NCI-H1694 (cell line): Measurements from ENCODE around the gene DLG4.
"Not testable (repeated sequence)": the region's sequence is repeated elsewhere in the genome, so short reads cannot be mapped to it uniquely, and the experiment has no call there.

ENCODE experiments used
- DNase-seq: peaks from one replicate; lab custom pipeline; 2025; lab: John Stamatoyannopoulos, UW

The DLG4 gene

DNA sequence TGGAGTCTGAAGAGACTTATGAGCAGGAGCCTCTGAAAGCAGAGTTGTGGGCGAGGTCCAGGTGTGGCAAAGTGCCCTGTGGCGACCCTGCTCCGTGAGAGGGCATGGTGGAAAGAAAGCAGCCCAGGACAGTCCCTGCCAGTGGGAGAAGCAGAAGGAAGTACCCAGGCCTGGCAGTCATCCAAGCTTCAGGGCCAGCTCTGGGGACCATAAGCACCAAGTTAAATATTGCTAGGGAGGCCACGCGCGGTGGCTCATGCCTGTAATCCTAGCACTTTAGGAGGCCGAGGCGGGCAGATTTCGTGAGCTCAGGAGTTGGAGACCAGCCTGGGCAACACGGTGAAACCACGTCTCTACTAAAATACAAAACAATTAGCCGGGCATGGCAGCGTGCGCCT is 35.5 kb downstream of the DLG4 start:
- no peak for DNase-seq

DNA sequence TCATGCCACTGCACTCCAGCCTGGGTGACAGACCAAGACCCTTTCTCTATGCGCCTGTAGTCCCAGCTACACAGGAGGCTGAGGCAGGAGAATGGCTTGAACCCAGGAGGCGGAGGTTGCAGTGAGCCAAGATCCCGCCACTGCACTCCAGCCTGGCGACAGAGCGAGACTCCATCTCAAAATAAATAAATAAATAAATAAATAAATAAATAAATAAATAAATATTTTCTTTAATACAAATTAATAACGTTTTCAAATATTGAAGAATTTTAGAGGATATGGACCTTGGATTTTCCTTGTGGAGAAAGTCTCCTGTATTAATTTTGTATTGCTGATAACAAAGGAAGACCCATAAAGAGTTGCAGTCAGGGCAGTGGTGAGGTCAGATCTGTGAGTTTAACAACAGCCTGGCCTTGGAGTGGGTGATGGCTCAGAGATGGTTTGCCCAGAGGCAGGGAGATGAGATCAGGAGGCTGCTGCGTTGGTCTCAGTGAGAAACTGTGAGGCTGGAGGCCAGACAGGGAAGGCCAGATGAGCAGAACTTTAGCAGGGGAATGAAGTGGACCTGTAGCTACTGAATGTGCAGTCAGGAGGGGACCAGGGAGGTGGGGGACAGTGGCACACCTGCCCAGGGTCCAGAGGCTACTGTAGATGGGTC is 36.1 kb downstream of the DLG4 start:
- DNase-seq = no peak

DNA sequence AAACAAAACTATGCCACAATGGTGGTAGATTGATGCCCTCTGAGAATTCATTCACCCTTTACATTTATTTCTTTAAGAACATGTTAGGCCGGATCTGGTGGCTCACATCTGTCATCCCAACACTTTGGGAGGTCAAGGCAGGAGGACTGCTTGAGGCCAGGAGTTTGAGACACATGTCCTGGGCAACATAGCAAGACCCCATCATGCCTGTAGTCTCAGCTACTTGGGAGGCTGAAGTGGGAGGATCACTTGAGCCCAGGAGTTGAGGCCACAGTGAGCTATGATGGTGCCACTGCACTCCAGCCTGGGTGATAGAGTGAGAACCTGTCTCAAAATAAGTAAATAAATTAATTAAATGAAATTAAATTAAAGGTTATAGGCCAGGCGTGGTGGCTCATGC is 37.5 kb downstream of the DLG4 start:
- not testable (repeated sequence) for DNase-seq

DNA sequence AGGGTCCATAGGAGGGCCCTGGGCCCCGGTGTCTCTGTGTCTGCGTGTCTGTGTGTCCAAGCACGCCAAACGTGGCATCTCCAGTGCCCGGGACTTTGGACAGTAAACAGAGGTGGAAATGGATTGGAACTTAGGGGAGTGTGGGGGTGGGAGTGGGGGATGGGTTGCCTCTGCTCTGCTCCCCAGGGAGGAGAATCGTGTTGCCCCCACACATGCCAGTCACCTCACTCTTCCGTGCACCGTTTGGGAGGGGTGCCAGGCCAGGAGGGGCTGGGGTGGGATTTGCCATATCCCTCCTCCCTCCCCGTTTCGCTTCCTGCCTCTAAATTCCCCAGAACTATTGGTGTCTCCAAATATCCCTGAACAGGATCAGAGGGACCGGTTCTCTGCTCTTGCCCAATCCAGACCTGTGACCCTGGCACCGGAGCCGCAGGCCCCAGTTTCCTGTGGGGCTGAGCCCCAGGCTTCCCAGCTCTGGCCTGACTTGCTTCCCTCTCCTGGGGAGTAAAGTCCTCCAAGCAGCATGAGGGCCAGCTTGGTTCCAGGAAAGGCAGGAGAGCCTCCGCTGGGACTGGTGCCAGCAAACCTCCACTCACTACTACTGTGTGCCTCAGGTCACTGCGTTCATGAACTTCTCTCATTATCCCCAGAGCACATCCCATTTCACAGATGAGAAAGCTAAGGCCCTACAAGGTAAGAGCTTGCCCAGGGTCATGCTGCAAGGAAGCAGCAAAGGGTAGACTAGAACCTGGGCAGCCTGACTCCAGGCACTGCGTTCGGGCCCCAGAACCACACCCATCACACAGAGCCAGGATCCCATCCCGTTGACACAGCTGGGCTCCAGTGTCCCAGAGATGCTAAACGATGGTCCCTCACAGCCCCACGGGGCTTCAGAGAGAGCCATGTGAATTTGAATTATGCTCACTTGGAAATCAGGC is 40.0 kb downstream of the DLG4 start, which contains the start of gene ASGR1:
ASGR1 (minus strand) TSS at position 54 of the 938 bp plus-strand sequence. CDS start 807 bp downstream, outside the sequence.
- DNase-seq = no peak

DNA sequence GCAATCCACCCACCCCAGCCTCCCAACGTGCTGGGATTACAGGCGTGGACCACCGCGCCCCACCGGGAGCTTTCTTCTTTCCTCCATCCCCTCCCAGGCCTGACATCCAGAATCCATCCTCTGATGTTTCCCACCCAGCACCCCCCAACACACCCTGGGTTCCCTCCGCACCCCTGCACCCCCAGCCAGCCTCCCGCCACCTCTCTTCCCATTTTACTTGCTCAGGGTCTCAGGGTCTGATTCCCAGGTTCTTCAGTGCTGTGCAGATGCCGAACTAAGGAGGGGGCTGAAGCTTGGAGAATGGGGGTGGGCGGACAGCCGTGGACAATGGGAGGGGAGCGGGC is 40.7 kb downstream of the DLG4 start:
- no peak for DNase-seq

DNA sequence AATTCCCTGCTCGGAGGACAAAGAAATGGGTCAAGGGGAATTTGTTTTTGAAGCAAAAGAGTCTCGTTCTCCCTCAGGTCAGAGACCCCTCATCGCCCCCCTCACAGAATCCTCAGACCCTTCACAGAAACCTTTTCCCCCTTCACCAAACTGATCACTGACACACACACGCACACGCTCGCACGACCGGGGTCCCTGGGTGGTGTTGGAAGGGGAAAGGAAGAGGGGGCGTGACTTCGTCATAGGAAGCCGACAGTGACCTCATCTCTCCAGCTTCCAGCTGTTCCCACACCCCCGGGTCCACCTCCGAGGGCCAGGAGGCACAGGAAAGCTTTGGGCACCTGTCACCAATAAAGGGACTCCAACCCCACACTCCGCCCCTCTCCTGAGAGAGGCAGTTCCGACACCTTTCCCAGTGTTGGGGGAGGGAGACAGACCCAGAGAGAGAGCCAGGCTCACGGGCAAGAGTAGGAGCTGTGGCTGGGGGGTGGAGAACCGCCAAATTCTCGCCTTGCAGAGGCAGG is 41.6 kb downstream of the DLG4 start:
- DNase-seq = no peak

DNA sequence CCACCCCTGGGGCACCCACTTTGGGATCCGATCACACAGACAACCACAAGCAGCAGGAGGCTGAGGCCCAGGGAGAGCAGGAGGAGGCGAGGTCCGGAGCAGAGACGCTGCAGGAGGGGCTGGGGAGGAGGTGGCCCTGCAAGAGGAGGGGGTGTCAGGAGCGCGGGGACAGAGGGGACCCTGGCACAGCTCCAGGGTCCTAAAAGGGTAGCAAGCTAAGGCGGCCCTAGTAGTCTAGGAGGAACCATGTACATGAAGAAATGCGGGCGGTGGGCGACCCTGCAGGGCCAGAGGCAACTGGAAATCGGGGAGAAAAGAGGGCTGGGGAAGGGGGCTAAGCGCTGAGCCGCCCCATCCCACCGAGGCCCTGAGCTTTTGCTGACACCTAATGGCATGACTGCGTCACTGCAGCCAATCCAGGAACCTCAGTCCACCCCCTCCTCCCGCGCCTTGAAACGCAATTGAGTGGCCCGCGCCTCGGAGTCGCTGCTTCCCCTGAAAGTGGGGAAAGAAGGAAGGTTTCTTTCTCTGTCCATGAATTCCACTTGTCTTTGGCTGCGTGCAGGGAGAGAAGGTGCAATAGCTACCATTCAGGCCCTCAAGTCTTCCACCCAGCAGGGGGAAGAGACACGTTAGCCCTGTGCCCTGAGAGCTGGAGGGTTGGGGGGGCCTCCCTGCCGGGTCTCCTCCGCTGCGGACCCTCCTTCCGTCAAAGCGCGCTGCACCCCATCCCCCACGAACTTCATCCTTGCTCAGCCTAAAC is 42.3 kb downstream of the DLG4 start:
- peak; percentile 64 for DNase-seq

DNA sequence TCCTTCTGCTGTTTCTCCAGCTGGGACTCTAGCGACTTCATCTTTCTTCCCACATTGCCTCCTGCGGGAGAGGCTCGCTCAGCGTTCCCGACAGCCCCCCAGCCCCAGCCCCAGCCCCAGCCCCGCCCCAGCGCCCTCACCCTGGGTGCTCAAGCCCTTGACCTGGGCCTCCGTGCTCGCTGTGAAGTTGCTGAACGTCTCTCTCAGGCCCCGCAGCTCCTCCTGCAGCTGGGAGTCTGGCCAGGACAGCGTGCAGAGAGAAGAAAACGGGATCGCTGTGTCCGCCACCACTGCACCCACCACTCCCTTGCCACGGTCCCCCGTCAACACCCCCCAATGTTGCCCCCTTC is 42.8 kb downstream of the DLG4 start:
- no peak for DNase-seq

DNA sequence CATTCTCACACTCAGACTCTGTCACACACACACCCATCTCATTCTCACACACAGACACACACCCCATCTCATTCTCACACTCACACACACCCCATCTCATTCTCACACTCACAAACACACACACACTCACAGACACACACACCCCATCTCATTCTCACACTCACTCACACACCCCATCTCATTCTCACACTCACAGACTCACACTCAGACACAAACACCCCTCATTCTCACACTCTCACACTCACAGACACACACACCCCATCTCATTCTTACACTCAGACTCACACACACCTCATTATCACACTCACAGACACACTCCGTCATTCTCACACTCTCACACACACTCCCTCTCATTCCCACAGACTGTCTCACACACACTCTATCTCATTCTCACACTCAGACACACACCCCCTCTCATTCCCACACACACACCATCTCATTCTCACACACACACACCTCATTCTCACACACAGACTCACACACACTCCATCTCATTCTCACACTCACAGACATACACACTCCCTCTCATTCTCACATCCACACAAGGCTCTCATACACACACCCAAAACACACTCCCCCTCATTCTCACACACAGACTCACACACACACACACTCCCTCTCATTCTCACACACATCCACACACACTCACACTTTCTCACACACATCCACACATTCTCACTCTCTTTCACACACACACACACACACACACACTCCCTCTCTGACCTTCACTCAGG is 43.4 kb downstream of the DLG4 start:
- no peak for DNase-seq

DNA sequence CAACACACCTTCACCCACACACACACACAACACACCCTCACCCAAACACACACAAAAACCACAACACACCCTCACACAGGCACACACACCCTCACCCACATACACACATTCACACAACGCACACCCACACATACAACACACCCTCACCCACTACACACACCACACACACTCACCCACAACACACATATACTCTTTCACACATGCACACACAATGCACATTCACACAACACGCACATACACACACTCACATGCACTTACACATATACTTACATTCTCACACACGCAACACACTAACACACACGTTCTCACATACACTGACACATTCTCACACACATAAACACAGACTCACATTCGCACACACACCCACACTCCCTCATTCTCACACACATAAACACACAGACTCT is 44.3 kb downstream of the DLG4 start:
- no peak for DNase-seq

DNA sequence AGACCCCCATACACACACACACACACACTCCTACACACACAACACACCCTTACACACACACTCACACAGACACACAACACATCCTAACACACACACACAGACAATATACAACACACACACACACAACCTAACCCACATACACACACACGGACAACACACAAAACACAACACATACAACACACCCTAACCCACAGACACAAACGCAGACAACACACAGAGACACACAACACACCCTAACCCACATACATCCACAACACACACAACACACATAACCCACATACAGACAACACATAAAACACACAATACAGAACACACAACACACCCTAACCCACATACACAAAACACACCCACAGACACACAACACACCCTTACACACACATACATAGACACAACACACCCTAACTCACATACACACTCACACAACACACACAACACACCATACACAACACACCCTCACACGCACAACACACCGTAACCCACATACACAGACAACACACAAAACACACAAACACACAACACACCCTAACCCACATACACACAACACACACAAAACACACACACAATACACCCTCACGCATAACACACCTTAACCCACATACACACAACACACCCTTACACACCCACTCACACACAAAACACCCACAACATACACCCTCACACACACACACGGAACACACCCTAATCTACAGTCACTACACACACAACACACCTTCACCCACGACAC is 44.9 kb downstream of the DLG4 start:
- DNase-seq = no peak

DNA sequence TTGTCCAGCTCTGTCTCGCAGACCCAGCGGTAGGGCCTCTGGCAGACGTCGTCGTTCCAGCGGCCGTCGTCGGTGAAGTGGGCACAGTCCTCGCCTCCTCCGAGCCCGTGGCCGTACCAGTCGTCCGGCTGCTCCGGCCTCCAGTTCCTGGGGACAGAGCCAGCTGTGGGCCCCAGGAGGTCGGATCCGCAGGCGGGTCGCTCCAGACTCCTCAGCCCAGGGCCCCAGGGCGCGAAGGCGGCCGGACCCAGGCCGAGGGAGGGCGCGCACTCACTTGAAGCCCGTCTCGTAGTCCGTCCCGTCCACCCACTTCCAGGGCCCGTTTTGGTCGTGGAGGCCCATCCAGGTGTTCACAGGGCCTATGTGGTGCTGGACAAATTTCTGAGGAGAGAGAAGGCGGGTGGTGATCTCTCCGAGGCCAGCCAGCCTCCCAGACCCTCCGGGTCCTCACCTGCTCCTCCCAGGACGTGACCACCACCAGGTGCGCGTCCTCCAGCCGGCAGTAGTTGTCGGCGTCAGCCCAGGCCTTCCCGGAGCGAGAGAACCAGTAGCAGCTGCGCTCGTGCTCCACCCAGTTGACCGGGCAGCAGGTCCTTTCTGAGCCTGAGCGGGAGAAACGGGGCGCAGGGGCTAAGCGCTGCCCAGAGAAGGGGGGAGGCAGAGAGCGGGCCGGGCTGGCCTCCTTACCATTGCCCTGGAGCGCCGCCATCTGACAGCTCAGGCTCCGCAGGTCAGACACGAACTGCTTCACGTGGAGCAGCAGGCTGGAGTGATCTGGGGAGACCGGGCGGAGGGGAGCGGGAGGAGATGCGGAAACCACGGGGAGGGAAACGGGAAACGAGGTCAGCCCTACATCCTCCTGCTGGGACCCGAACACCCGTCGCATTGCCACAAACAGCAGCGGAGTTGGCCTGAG is 45.7 kb downstream of the DLG4 start:
- no peak for DNase-seq

DNA sequence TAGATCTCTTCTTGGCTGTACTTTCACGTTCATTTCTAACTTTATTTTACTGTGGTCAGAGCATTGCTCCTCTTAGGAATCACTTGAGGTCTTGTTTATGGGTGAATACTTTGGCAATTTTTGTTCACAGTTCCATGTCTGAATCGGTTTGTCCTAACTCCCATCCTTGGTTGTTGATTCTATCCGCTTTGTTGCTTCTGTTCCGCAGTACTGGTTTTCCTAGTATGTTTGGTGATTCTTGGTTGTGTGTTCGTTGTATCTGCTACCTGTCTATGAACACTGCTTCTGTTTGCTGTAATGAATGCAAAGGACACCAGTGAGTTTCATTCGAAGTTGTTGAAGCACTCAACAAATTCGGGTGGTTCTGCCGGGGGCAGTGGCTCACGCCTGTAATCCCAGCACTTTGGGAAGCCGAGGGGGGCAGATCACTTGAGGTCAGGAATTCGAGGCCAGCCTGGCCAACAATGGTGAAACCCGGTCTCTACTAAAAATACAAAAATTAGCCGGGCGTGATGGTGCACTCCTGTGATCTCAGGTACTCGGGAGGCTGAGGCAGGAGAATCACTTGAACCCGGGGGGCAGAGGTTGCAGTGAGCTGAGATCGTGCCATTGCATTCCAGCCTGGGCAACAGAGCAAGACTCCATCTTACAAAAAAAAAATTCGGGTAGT is 47.0 kb downstream of the DLG4 start:
- not testable (repeated sequence) for DNase-seq

DNA sequence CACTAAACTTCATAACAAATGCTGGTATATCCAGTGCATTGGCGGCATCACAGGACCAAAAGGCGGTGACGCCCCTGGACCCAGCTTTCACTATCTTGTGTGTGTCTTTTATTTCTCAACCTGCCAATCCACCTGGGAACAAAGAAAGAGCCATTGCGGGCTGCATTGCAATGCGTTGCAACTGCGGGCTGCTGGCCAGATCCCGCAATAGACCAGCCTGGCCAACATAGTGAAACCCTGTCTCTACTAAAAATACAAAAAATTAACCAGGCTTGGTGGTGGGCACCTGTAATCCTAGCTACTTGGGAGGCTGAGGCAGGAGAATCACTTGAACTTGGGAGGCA is 50.1 kb downstream of the DLG4 start:
- not testable (repeated sequence) for DNase-seq

DNA sequence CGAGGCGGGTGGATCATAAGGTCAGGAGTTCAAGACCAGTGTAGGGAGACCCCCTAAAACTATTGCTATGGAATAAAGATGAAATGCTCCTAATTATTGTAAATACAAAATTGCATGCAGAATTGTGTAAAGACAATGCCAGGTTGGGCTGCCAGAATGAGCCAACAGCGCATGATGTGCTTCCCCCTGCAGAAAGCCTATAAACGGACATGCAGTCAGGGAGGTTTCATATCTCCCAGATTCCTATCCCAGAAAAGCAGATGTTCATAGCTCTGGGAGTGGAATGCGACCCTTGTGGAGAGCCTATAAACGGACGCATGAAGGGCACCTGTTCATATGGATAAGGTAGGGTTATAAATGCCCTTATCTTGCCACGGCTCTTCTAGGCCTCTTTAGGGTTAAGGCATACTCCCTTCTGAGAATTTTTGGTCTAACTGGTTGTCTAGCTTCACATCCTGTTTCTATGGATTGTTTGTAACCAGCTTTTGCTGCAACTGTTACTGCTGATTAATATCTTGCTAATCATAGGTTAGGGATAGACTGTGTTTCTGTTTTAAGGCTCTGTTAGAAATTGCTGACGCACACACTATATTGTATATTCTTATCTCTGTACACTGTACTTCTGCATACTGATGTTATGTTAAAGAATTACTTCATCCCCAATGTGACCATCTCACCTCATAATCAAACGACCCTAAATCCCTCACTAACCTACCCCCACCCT is 50.6 kb downstream of the DLG4 start:
- DNase-seq = not testable (repeated sequence)

DNA sequence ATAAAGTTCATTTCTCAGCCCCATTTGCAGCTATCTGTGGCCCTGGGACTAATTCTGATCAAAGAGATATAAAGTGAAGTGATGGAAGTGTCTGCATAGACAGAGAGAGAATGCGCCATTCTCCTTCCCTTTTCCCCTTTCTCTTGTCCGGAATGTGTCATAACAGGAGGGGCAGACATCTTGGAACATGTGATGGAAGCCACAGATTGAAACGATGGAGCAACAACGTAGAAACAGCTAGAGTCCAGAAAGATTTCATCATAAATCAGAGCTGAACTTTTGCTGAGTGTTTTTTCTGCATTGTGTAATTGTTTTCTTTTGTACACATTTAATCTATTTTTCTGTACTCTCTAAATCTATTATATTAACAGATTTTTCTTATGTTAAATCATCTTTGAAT is 51.8 kb downstream of the DLG4 start:
- DNase-seq = no peak

DNA sequence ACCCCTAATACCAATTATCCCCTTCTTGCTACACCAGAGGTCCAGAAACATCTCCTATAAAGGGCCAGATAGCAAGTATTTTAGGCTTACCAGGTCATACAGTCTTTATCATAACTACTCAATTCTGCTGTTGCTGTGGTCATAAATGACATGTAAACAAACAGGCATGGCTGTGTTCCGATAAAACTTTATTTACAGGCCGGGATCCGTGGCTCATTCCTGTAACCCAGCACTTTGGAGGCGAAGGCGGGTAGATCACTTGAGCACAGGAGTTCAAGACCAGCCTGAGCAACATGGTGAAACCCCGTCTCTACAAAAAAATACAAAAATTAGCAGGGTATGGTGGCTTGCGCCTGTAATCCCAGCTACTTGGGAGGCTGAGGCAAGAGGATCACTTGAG is 52.8 kb downstream of the DLG4 start:
- no peak for DNase-seq

DNA sequence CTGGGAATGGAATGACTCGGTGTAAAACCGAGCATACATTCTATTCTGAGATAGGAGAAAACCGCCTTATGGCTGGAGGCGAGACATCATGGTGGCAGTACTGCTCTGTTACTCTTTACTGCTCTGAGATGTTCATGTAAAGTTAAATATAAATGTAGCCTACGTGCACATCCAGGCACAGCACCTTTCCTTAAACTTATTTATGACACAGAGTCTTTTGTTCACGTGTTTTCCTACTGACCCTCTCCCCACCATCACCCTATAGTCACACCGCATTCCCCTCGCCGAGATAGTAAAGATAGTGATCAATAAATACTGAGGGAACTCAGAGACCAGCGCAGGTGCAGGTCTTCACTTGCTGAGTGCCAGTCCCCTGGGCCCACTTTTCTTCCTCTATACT is 60.1 kb downstream of the DLG4 start:
- not testable (repeated sequence) for DNase-seq

DNA sequence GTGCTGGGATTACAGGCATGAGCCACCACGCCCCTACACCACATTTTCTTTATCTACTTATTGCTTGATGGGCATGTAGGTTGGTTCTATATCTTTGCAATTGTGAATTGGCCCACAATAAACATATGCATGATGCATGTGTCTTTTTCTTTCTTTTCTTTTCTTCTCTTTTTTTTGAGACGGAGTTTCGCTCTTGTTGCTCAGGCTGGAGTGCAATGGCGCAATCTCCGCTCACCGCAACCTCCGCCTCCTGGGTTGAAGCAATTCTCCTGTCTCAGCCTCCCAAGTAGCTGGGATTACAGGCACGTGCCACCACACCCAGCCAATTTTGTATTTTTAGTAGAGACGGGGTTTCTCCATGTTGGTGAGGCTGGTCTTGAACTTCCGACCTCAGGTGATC is 61.2 kb downstream of the DLG4 start:
- not testable (repeated sequence) for DNase-seq
